ENCODE data around the gene MYO1B. TPM values are rescaled to one million over a fixed set of nuclear protein-coding genes. Genes with fewer than 3 reads are reported as not detected.

Gene MYO1B
- polyA plus RNA-seq, 3 donors: 0.01 TPM; not detected in 2

DNA sequence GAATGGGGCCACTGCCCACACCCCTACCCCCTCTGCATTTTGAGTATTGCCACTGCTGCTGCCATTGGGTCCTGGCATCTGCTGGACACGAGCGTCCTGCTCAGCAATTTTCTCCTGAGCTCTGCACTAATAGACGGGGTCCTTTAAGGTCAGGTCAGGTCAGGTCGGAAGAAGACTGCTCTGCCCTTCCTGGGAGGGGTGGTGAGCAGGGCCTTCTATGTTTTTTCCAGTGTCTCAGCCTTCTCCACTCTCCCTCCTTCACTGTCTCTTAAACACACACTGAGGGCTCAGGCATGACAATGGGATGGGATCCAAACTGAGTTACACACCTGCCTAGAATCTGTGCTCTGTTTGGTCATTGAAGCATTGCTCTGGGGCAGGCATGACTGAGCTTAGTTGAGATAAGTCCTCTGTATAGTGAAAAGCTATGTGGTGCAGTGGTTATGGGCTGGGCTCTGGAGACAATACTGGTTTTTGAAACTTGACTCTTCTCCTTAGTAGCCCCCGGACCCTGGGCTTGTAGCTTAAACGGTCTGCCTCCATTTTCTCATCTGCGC lies 10.6 kb downstream of the MYO1B start:
- no peaks in the 10 kb centered on the region for H3K36me3 Mint-ChIP-seq
- H3K27me3 Mint-ChIP-seq (ENCODE audit: low read depth in 3 of 3): peaks cover 0 to 2% (median 0%) of the 10 kb centered on the region in 3 donors
- H3K9me3 ChIP-seq (replicated peaks in 1 of 2; ENCODE audit: control insufficient read depth in 1 of 2, insufficient read depth in 1 of 2, low read length in 2 of 2): no peaks in the 10 kb centered on the region
- no peak overlapping the region for H3K9ac ChIP-seq (ENCODE audit: insufficient read depth, low read length, poor library complexity, severe bottlenecking)
- no peak overlapping the region for H3K4me3 Mint-ChIP-seq
- H3K27ac ChIP-seq (ENCODE audit: low read depth in 1 of 2, low read length in 2 of 2): no peak overlapping the region
- no peak overlapping the region for H3K4me2 ChIP-seq (replicated peaks; ENCODE audit: extremely low read depth, low read length, poor library complexity, severe bottlenecking)
- intact Hi-C loops (cut with micrococcal nuclease): no loop called here
- H3K9me3 Mint-ChIP-seq: no peaks in the 10 kb centered on the region
- H3K4me3 ChIP-seq (replicated peaks in 1 of 3; ENCODE audit: low read depth in 2 of 3, low read length in 3 of 3): no peak overlapping the region
- no peak overlapping the region for H2AFZ ChIP-seq (ENCODE audit: insufficient read depth, low read depth, low read length, poor library complexity, severe bottlenecking)
- 100% methylated on average over 3 of the region's 7 CpGs for WGBS (ENCODE audit: insufficient coverage)
- H4K20me1 ChIP-seq (ENCODE audit: insufficient read depth, low read length): no peaks in the 10 kb centered on the region
- no peak overlapping the region for H3K27ac Mint-ChIP-seq
- no peaks in the 10 kb centered on the region for H3K36me3 ChIP-seq (replicated peaks in 1 of 2; ENCODE audit: control insufficient read depth in 1 of 2, insufficient read depth in 2 of 2, low read length in 2 of 2)
- no peaks in the 10 kb centered on the region for H3K27me3 ChIP-seq (ENCODE audit: control insufficient read depth in 2 of 2, insufficient read depth in 2 of 2, low read length in 2 of 2)
- H3K4me1 Mint-ChIP-seq: no peaks in the 10 kb centered on the region
- TF ChIP-seq, protein P1, sequence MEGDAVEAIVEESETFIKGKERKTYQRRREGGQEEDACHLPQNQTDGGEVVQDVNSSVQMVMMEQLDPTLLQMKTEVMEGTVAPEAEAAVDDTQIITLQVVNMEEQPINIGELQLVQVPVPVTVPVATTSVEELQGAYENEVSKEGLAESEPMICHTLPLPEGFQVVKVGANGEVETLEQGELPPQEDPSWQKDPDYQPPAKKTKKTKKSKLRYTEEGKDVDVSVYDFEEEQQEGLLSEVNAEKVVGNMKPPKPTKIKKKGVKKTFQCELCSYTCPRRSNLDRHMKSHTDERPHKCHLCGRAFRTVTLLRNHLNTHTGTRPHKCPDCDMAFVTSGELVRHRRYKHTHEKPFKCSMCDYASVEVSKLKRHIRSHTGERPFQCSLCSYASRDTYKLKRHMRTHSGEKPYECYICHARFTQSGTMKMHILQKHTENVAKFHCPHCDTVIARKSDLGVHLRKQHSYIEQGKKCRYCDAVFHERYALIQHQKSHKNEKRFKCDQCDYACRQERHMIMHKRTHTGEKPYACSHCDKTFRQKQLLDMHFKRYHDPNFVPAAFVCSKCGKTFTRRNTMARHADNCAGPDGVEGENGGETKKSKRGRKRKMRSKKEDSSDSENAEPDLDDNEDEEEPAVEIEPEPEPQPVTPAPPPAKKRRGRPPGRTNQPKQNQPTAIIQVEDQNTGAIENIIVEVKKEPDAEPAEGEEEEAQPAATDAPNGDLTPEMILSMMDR (IDR thresholded peaks at IDR 0.05): no peak
- no peaks in the 10 kb centered on the region for H3K79me2 ChIP-seq (ENCODE audit: insufficient read depth, low read length)
- H3K4me1 ChIP-seq (ENCODE audit: control insufficient read depth in 1 of 2, insufficient read depth in 2 of 2, low read length in 2 of 2): no peaks in the 10 kb centered on the region
- DNase-seq: no peak

DNA sequence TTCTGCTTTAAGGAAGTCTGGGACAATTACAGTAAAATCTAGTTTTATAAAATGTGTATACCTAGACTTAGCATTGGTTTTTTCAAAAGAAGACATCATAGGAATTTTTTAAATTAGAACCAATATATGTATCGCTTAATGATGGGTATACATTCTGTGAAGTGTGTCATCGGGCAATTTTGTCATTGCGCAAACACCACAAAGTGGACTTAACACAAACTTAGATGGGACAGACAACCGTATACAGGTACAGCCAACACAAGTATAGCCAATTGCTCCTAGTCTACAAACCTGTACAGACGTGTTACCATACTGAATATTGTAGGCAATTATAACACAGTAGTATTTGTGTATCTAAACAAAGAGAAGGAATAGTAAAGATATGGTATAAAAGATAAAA lies 12.7 kb downstream of the MYO1B start:
- Histone ChIP-seq H3K36me3 (replicated peaks in 1 of 2; ENCODE audit: control insufficient read depth in 1 of 2, insufficient read depth in 2 of 2, low read length in 2 of 2) (no peaks in the 10 kb centered on the region), H3K9ac (ENCODE audit: insufficient read depth, low read length, poor library complexity, severe bottlenecking) (no peak overlapping the region), H3K27ac (ENCODE audit: low read depth in 1 of 2, low read length in 2 of 2) (no peak overlapping the region), H3K4me3 (replicated peaks in 1 of 3; ENCODE audit: low read depth in 2 of 3, low read length in 3 of 3) (no peak overlapping the region), H3K27me3 (ENCODE audit: control insufficient read depth in 2 of 2, insufficient read depth in 2 of 2, low read length in 2 of 2) (no peaks in the 10 kb centered on the region), H3K4me1 (ENCODE audit: control insufficient read depth in 1 of 2, insufficient read depth in 2 of 2, low read length in 2 of 2) (no peaks in the 10 kb centered on the region), H3K79me2 (ENCODE audit: insufficient read depth, low read length) (no peaks in the 10 kb centered on the region), H3K4me2 (replicated peaks; ENCODE audit: extremely low read depth, low read length, poor library complexity, severe bottlenecking) (no peak overlapping the region), H2AFZ (ENCODE audit: insufficient read depth, low read depth, low read length, poor library complexity, severe bottlenecking) (no peak overlapping the region), H3K9me3 (replicated peaks in 1 of 2; ENCODE audit: control insufficient read depth in 1 of 2, insufficient read depth in 1 of 2, low read length in 2 of 2) (no peaks in the 10 kb centered on the region), H4K20me1 (ENCODE audit: insufficient read depth, low read length) (no peaks in the 10 kb centered on the region)
- Mint-ChIP-seq H3K27ac (no peak overlapping the region), H3K9me3 (no peaks in the 10 kb centered on the region), H3K4me3 (no peak overlapping the region), H3K27me3 (ENCODE audit: low read depth in 3 of 3) (peaks cover 0 to 2% (median 0%) of the 10 kb centered on the region in 3 donors), H3K36me3 (no peaks in the 10 kb centered on the region), H3K4me1 (no peaks in the 10 kb centered on the region)
- intact Hi-C loops (cut with micrococcal nuclease): no loop called here
- TF ChIP-seq, protein P1 (IDR thresholded peaks at IDR 0.05): no peak
- no peak for DNase-seq
- no CpG with 5 or more reads among the region's 5 CpGs for WGBS (ENCODE audit: insufficient coverage)

All from CD14-positive monocyte (primary cell).